HepG2 (cell line): ENCODE results near the gene REEP3.
"Not testable (repeated sequence)": the region's sequence is repeated elsewhere in the genome, so short reads cannot be mapped to it uniquely, and the experiment has no call there.

Source experiments
- SPEN ChIP-seq: sonication (generic); formaldehyde crosslinking; IDR thresholded peaks from 2 replicates; pipeline ENCODE4 v1.5.1; 2020; ENCODE audit warnings: low read depth, mild to moderate bottlenecking, missing genetic modification reagents
- ZKSCAN1 ChIP-seq: fragments of 150-350 bp; IDR thresholded peaks from 2 replicates; pipeline ENCODE4 v1.6.1; 2014; ENCODE audit warnings: low read length

DNA sequence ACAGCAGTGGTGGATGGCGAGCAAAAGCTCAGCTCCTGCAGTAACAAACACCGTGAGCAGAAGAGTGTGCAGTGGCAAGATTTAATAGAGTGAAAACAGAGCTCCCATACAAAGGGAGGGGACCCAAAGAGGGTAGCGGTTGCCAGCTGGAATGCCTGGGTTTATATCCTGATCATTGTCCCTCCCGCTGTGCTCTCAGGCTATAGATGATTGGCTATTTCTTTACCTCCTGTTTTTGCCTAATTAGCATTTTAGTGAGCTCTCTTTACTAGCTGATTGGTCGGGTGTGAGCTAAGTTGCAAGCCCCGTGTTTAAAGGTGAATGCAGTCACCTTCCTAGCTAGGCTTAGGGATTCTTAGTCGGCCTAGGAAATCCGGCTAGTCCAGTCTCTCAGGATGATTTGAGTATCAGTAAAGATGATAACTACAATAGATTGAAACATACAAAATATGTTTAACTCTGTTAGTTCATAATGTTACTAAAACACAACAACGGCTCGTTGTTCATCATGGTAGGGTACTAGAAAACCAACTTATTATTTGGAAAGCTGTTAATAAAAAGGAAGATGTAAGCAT lies 143.9 kb downstream of the REEP3 start:
- TF ChIP-seq ZKSCAN1; SPEN (CRISPR knock-in tag): not testable (repeated sequence)
